ENCODE measurements around the gene KCNMA1.
"Not testable (repeated sequence)": the region's sequence is repeated elsewhere in the genome, so short reads cannot be mapped to it uniquely, and the experiment has no call there.

Gene KCNMA1

GRCh38 chr10:77664008-77664407 lies 26.4 kb upstream of the KCNMA1 start:
- no peak for DNase-seq (ENCODE audit: low read depth in 2 of 2)

DNA sequence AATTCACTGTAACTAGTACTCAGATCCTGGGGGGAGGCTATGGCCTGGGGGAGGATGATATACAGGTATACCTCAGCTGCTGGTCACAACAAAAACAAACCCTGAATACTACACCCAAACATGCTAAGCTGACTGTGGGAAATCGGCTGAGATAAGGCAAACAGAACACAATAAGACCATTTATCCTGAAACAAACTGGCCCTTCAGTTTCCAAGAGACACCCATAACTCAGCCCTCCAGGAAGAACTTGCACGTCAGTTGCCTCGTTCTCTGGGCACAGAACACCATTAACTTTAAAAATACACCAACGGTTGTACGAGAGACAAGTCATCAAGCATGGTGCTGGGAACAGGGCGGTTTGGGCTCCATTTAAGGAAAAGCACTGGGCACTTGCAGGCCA lies 24.1 kb upstream of the KCNMA1 start:
- DNase-seq (ENCODE audit: low read depth in 2 of 2) = no peak

GRCh38 chr10:77661100-77661499 lies 23.5 kb upstream of the KCNMA1 start:
- DNase-seq (ENCODE audit: low read depth in 2 of 2) = no peak

- not testable (repeated sequence) for DNase-seq (ENCODE audit: low read depth in 2 of 2)
These were observed 21.6 kb upstream of the KCNMA1 start for GRCh38 chr10:77659046-77659670.

GRCh38 chr10:77653210-77653609 lies 15.6 kb upstream of the KCNMA1 start:
- no peak for DNase-seq (ENCODE audit: low read depth in 2 of 2)

GRCh38 chr10:77649333-77650331 lies 12.0 kb upstream of the KCNMA1 start:
- DNase-seq (ENCODE audit: low read depth in 2 of 2) = no peak

DNA sequence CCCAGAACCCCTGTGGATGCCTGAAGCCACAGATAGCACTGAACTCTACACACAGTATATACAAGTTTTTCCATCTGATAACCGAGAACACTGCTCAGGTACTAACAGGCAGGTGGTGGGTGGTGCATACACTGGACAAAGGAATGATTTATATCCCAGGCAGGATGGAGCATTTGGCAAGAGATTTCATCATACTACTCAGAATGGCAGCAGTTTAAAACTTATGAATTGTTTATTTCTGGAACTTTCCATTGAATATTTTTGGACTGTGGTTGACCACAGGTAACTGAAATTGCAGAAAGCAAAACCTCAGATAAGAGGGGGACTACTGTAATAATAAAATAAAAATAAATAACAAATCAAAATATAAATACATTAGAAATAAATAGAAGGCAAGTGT lies 10.9 kb upstream of the KCNMA1 start:
- no peak for DNase-seq (ENCODE audit: low read depth in 2 of 2)

DNA sequence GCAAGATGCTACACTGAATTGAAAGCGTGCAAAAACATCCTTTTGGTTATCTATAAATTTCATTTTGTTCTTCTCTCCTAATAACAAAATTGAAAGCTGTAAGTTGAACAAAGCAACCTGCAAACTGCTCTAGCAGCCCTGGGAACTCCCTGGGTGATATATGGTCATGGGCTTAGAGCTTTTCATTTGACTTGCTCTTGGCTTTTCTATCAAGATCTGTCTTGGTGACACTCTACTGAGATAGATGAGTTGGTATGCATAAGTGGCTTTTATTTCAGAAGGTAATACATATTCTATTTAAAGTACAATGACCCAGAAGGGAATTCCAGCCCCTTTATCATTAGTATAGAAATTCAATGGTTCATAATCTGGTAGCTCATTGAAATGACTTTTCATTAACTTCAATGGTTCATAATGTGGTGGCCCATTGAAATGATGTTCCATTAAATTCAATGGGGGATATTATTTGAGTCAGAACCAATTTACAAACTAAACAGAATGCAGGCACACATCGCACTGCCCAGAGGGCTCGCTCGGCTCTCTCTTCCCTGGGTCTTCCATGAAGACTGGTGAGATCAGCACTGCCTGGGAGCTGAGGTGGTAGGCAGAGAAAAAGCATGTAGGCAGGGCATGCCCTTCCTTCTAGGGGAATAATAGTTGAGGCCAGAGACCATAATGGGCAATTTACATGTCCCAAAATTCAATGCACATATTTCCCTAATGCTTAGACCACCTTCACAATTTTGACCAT lies 10.1 kb upstream of the KCNMA1 start:
- no peak for DNase-seq (ENCODE audit: low read depth in 2 of 2)

GRCh38 chr10:77644557-77645243 lies 7.1 kb upstream of the KCNMA1 start:
- no peak for DNase-seq (ENCODE audit: low read depth in 2 of 2)

GRCh38 chr10:77643795-77644468 lies 6.3 kb upstream of the KCNMA1 start:
- DNase-seq (ENCODE audit: low read depth in 2 of 2) = no peak

DNA sequence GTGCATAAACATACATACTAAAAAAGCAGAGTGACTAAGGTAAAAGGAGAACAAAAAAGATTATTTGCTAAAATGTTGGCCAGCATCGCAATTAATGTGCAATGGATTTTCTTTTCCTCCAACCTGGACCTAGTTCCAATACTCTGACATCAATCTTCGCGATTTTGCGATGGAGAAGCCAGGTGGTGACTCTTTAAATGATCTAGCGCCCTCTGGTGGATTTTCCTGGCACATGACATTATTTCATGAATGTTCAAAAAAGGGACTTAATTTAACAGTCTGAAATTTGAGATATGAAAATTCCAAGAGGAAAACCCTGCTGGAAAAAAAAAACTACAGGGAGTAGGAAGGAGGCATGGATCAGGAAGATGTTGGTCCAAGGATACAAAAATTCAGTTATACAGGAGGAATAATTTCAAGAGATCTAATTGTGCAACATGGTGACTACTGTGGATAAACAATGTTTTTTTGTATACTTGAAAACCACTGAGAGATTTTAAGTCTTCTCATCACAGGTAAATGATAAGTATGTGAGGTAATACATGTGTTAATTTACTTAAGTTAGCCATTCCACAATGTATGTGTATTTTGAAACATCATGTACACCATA lies 4.3 kb upstream of the KCNMA1 start:
- DNase-seq (ENCODE audit: low read depth in 2 of 2) = peak in 1 of 2 donors; percentile 36

DNA sequence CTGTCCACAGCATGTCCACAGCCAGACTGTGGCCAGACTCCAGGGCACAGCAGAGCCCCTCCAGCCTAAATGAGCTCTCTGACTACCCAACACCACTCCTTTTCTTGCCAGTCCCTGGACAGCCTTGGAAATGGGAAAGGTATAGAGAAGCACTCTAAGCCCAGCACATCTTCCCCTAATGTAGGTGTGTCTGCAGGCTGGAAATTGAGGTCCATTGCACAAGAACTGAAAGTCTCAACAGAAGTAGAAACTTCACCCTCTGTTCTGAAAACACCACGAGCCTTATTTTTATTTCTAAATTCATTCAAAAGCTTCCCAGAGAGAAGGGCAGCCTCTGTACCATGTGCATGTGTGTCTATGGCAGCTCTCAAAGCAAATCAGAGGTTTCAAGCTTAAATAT lies 3.7 kb upstream of the KCNMA1 start:
- no peak for DNase-seq (ENCODE audit: low read depth in 2 of 2)

DNA sequence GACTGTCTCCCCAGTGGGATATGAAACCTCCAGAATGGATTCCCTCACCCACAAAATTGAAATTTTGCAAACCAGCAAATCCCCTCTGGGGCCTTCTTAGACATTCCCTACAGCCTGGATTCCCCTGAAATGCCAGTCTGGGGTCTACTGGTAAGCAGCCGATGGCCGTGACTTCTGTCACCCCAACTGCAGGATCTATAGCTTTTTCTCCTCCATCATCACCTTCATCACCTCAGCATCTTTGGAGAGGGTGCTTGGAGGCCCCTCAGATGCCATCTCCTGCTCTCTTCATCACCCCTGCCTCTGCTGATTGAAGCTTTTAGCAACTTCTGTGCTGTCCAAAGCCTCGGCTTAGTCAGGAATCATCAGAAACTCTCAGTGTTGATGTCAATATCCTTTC lies 2.6 kb upstream of the KCNMA1 start:
- DNase-seq (ENCODE audit: low read depth in 2 of 2) = no peak

DNA sequence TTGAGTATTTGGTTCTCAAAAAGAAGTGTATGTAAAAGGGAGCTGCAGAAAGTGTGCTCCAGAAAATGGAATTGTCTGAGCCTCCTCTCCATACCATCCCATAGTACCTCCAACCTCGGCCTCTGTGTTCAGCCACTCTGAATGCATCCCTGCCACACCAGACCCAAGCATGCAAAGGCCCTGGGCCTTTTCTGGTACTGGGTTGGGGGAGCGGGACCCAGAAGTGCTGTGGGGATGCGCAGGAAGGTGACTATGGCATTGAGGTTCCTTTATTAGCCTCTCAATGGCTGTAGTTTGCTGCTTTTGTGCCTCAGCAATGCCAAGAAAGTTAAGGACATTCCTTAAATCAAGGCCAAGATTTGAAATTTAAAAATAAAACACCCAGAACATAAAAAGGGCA lies 2.1 kb upstream of the KCNMA1 start:
- DNase-seq (ENCODE audit: low read depth in 2 of 2) = no peak

GRCh38 chr10:77638321-77639101 lies 903 bp upstream of the KCNMA1 start:
- no peak for DNase-seq (ENCODE audit: low read depth in 2 of 2)

- DNase-seq (ENCODE audit: low read depth in 2 of 2) = no peak
These were observed 559 bp downstream of the KCNMA1 start for GRCh38 chr10:77636967-77637531.

GRCh38 chr10:77636282-77636966 lies 1.2 kb downstream of the KCNMA1 start:
- DNase-seq (ENCODE audit: low read depth in 2 of 2) = no peak

GRCh38 chr10:77635402-77636227 lies 2.0 kb downstream of the KCNMA1 start:
- DNase-seq (ENCODE audit: low read depth in 2 of 2) = no peak

Measured in stimulated activated CD8-positive, alpha-beta memory T cell treated with anti-CD3 and anti-CD28 coated beads, Interleukin-2, amount 100 ng/mL, for 48 hours (primary cell).